ENCODE results near the gene CEACAM21. TPM values are rescaled to one million over a fixed set of nuclear protein-coding genes. Genes with fewer than 3 reads are reported as not detected.
A peak's percentile ranks its signal among the peaks of the same experiment; 100 is the strongest.

CEACAM21 gene
- total RNA-seq, 2 experiments from 2014 or later: 40.8 to 56.0 TPM

GRCh38 chr19:41549884-41550283, 26.1 kb upstream of the CEACAM21 start:
- intact Hi-C loops (cut with micrococcal nuclease; ENCODE audit: unreplicated experiment): loop anchor here (1.0 to 10.0 kb wide), 2 partner anchors 15 to 395 kb away; no protein-coding TSS in a partner anchor
- H3K4me3 ChIP-seq (ENCODE audit: low read depth, low read length, poor library complexity, severe bottlenecking): peak overlapping the region; percentile 84
- TF ChIP-seq CTCF (conservative IDR thresholded peaks at IDR 0.05; ENCODE audit: low read length) (no peak), EZH2phosphoT487 (IDR thresholded peaks at IDR 0.05; ENCODE audit: borderline replicate concordance, low read depth, low read length) (no peak)
- H3K4me2 ChIP-seq (ENCODE audit: low read length): peak overlapping the region; percentile 76
- DNase-seq (ENCODE audit: low spot score): no peak
- H3K9me3 ChIP-seq (ENCODE audit: low read length): peaks cover 19% of the 10 kb centered on the region
- H3K27ac ChIP-seq (ENCODE audit: low read depth, low read length, poor library complexity, severe bottlenecking): peak overlapping the region; percentile 99
- CTCF ChIA-PET (ENCODE audit: unreplicated experiment): no interaction called here
- POLR2A ChIA-PET: interaction anchor here (1.4 to 2.4 kb wide), 3 partner anchors 10 to 20 kb away, joined by 6 to 11 read pairs (median 11); no protein-coding TSS in a partner anchor
- H2AFZ ChIP-seq (ENCODE audit: low read length): no peak overlapping the region
- no peaks in the 10 kb centered on the region for H3K9me2 ChIP-seq (ENCODE audit: insufficient read depth, low read length)
- TSS peak; percentile 82 for BruUV-seq (replicated peaks)
- H4K20me1 ChIP-seq (ENCODE audit: insufficient read depth, low read length): no peaks in the 10 kb centered on the region
- peaks cover 74% of the 10 kb centered on the region for H3K4me1 ChIP-seq (ENCODE audit: insufficient read depth, low read length, poor library complexity, severe bottlenecking)
- H3K36me3 ChIP-seq (ENCODE audit: insufficient read depth, low read length): peaks cover 50% of the 10 kb centered on the region
- H3K79me2 ChIP-seq (ENCODE audit: insufficient read depth, low read depth, low read length): peaks cover 65% of the 10 kb centered on the region

GRCh38 chr19:41551212-41551610, 24.8 kb upstream of the CEACAM21 start:
- Histone ChIP-seq H3K9me2 (ENCODE audit: insufficient read depth, low read length) (no peaks in the 10 kb centered on the region), H2AFZ (ENCODE audit: low read length) (no peak overlapping the region; the same call in 1 of the 2 replicates), H3K4me2 (ENCODE audit: low read length) (peak overlapping the region; percentile 76), H3K36me3 (ENCODE audit: insufficient read depth, low read length) (peaks cover 63% of the 10 kb centered on the region), H3K4me3 (ENCODE audit: low read depth, low read length, poor library complexity, severe bottlenecking) (peak overlapping the region; percentile 84), H4K20me1 (ENCODE audit: insufficient read depth, low read length) (no peaks in the 10 kb centered on the region), H3K79me2 (ENCODE audit: insufficient read depth, low read depth, low read length) (peaks cover 78% of the 10 kb centered on the region), H3K9me3 (ENCODE audit: low read length) (peaks cover 31% of the 10 kb centered on the region), H3K27ac (ENCODE audit: low read depth, low read length, poor library complexity, severe bottlenecking) (peak overlapping the region; percentile 99), H3K4me1 (ENCODE audit: insufficient read depth, low read length, poor library complexity, severe bottlenecking) (peaks cover 68% of the 10 kb centered on the region)
- BruUV-seq (replicated peaks): no TSS peak
- TF ChIP-seq CTCF (conservative IDR thresholded peaks at IDR 0.05; ENCODE audit: low read length) (no peak), EZH2phosphoT487 (IDR thresholded peaks at IDR 0.05; ENCODE audit: borderline replicate concordance, low read depth, low read length) (no peak)
- ChIA-PET POLR2A (no interaction called here), CTCF (ENCODE audit: unreplicated experiment) (no interaction called here)
- intact Hi-C loops (cut with micrococcal nuclease; ENCODE audit: unreplicated experiment): no loop called here
- DNase-seq (ENCODE audit: low spot score): no peak

- peaks cover 63% of the 10 kb centered on the region for H3K4me1 ChIP-seq (ENCODE audit: insufficient read depth, low read length, poor library complexity, severe bottlenecking)
- no peaks in the 10 kb centered on the region for H3K9me2 ChIP-seq (ENCODE audit: insufficient read depth, low read length)
- TF ChIP-seq CTCF (conservative IDR thresholded peaks at IDR 0.05; ENCODE audit: low read length) (no peak), EZH2phosphoT487 (IDR thresholded peaks at IDR 0.05; ENCODE audit: borderline replicate concordance, low read depth, low read length) (no peak)
- peaks cover 68% of the 10 kb centered on the region for H3K36me3 ChIP-seq (ENCODE audit: insufficient read depth, low read length)
- peak overlapping the region; percentile 76 for H3K4me2 ChIP-seq (ENCODE audit: low read length)
- peaks cover 31% of the 10 kb centered on the region for H3K9me3 ChIP-seq (ENCODE audit: low read length)
- H3K79me2 ChIP-seq (ENCODE audit: insufficient read depth, low read depth, low read length): peaks cover 83% of the 10 kb centered on the region
- no TSS peak for BruUV-seq (replicated peaks)
- ChIA-PET POLR2A (no interaction called here), CTCF (ENCODE audit: unreplicated experiment) (no interaction called here)
- peak overlapping the region; percentile 99 for H3K27ac ChIP-seq (ENCODE audit: low read depth, low read length, poor library complexity, severe bottlenecking)
- intact Hi-C loops (cut with micrococcal nuclease; ENCODE audit: unreplicated experiment): no loop called here
- H3K4me3 ChIP-seq (ENCODE audit: low read depth, low read length, poor library complexity, severe bottlenecking): peak overlapping the region; percentile 84
- H4K20me1 ChIP-seq (ENCODE audit: insufficient read depth, low read length): no peaks in the 10 kb centered on the region
- no peak overlapping the region; the same call in 1 of the 2 replicates for H2AFZ ChIP-seq (ENCODE audit: low read length)
- DNase-seq (ENCODE audit: low spot score): peak; percentile 41
These were observed 24.3 kb upstream of the CEACAM21 start for GRCh38 chr19:41551711-41552110.

Data from OCI-LY7 (cell line).